Measurements from ENCODE around the gene SYDE2. TPM values are rescaled to one million over a fixed set of nuclear protein-coding genes. Genes with fewer than 3 reads are reported as not detected.

Gene SYDE2
- total and polyA plus RNA-seq, 2 experiments from 2014 or later, result 20.6 to 47.5 TPM

- TF ChIP-seq CTCF (IDR thresholded peaks at IDR 0.05; ENCODE audit: low read depth, low read length), result no peak
- no peak overlapping the region for H3K27ac ChIP-seq
- peaks cover 4% of the 10 kb centered on the region for H3K4me1 ChIP-seq (ENCODE audit: low read depth)
- H3K27me3 ChIP-seq, result no peaks in the 10 kb centered on the region
- no peak for DNase-seq (ENCODE audit: low read depth in 1 of 2, low spot score in 1 of 2)
- H3K36me3 ChIP-seq, result no peaks in the 10 kb centered on the region
- no peak overlapping the region for H3K4me3 ChIP-seq
- no peaks in the 10 kb centered on the region for H3K9me3 ChIP-seq (ENCODE audit: low read depth)
Observed at GRCh38 chr1:85121744-85122143, 79.1 kb downstream of the SYDE2 start.

GRCh38 chr1:85118751-85119150 lies 82.1 kb downstream of the SYDE2 start:
- DNase-seq (ENCODE audit: low read depth in 1 of 2, low spot score in 1 of 2), result no peak
- Histone ChIP-seq H3K27me3 (no peaks in the 10 kb centered on the region), H3K4me3 (no peak overlapping the region)

GRCh38 chr1:85116856-85117255 lies 84.0 kb downstream of the SYDE2 start:
- Histone ChIP-seq H3K4me3 (no peak overlapping the region), H3K27ac (no peak overlapping the region), H3K4me1 (ENCODE audit: low read depth) (no peaks in the 10 kb centered on the region), H3K36me3 (no peaks in the 10 kb centered on the region), H3K27me3 (no peaks in the 10 kb centered on the region), H3K9me3 (ENCODE audit: low read depth) (no peaks in the 10 kb centered on the region)
- DNase-seq (ENCODE audit: low read depth in 1 of 2, low spot score in 1 of 2), result no peak
- TF ChIP-seq CTCF (IDR thresholded peaks at IDR 0.05; ENCODE audit: low read depth, low read length), result no peak

More at GRCh38 chr1:85118751-85119150, 82.1 kb downstream of the SYDE2 start:
- Histone ChIP-seq H3K4me1 (ENCODE audit: low read depth) (peaks cover 4% of the 10 kb centered on the region), H3K9me3 (ENCODE audit: low read depth) (no peaks in the 10 kb centered on the region), H3K27ac (no peak overlapping the region), H3K36me3 (no peaks in the 10 kb centered on the region)
- no peak for TF ChIP-seq CTCF (IDR thresholded peaks at IDR 0.05; ENCODE audit: low read depth, low read length)

GRCh38 chr1:85115933-85116332 lies 84.9 kb downstream of the SYDE2 start:
- Histone ChIP-seq H3K27ac (no peak overlapping the region), H3K4me1 (ENCODE audit: low read depth) (no peaks in the 10 kb centered on the region), H3K9me3 (ENCODE audit: low read depth) (no peaks in the 10 kb centered on the region), H3K4me3 (no peak overlapping the region), H3K36me3 (no peaks in the 10 kb centered on the region), H3K27me3 (no peaks in the 10 kb centered on the region)
- DNase-seq (ENCODE audit: low read depth in 1 of 2, low spot score in 1 of 2), result no peak
- no peak for TF ChIP-seq CTCF (IDR thresholded peaks at IDR 0.05; ENCODE audit: low read depth, low read length)

- Histone ChIP-seq H3K36me3 (no peaks in the 10 kb centered on the region), H3K4me3 (no peak overlapping the region), H3K27ac (no peak overlapping the region), H3K9me3 (ENCODE audit: low read depth) (no peaks in the 10 kb centered on the region), H3K4me1 (ENCODE audit: low read depth) (no peaks in the 10 kb centered on the region), H3K27me3 (no peaks in the 10 kb centered on the region)
- DNase-seq (ENCODE audit: low read depth in 1 of 2, low spot score in 1 of 2), result no peak
- TF ChIP-seq CTCF (IDR thresholded peaks at IDR 0.05; ENCODE audit: low read depth, low read length), result no peak
Observed at GRCh38 chr1:85111695-85112094, 89.1 kb downstream of the SYDE2 start.

- no peaks in the 10 kb centered on the region for H3K4me1 ChIP-seq (ENCODE audit: low read depth)
- no peak overlapping the region for H3K27ac ChIP-seq
- no peak overlapping the region for H3K4me3 ChIP-seq
- H3K9me3 ChIP-seq (ENCODE audit: low read depth), result no peaks in the 10 kb centered on the region
- no peaks in the 10 kb centered on the region for H3K27me3 ChIP-seq
- TF ChIP-seq CTCF (IDR thresholded peaks at IDR 0.05; ENCODE audit: low read depth, low read length), result peak; percentile 89
- peak; percentile 82 for DNase-seq (ENCODE audit: low read depth in 1 of 2, low spot score in 1 of 2)
- no peaks in the 10 kb centered on the region for H3K36me3 ChIP-seq
Observed at GRCh38 chr1:85109475-85109874, 91.3 kb downstream of the SYDE2 start.
